Measurements from ENCODE around the gene LLGL1.
A peak's percentile ranks its signal among the peaks of the same experiment; 100 is the strongest.

LLGL1 gene

DNA sequence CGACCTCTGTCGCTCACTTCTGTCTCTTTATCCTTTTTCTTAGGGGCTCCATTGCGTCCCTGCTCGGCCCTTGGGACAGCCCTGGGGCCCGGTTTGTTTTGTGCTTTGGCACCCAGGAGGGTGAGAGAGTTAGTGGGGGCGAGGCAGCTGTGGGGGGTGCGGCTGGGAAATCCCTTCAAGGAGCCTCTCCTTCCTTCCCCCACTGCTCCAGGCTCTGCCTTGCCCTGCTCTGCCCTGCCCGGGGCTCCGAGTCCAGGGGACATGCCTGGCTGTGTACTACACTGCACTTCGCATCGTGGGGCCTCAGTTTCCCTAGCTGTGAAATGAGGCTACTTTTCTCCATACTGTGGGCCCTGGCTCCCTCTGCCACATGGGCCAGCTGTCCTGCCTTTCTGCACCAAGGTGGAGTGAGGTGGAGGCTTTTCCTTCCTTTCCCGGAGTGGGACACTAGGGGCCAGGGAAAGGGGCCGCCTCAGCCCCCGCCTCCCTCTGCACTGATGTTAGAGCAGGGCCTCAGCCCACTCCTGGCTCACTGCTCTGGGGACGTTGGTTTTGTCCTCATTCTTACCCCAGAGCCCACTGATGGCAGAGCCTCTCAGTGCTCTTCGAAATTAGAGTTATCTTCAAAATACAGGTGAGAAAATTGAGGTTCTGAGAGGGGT, 980 bp downstream of the LLGL1 start:
- Mint-ChIP-seq H3K27me3 (no peaks in the 10 kb centered on the region), H3K4me3 (peak overlapping the region; percentile 89), H3K4me1 (peaks cover 44% of the 10 kb centered on the region), H3K36me3 (ENCODE audit: insufficient read depth) (peaks cover 7% of the 10 kb centered on the region), H3K27ac (ENCODE audit: low read depth) (peak overlapping the region; percentile 88), H3K9me3 (no peaks in the 10 kb centered on the region)
- no peak for ATAC-seq (replicated peaks; ENCODE audit: extremely low read depth, poor library complexity, severe bottlenecking)
- no peak for DNase-seq (ENCODE audit: low spot score in 2 of 2)

DNA sequence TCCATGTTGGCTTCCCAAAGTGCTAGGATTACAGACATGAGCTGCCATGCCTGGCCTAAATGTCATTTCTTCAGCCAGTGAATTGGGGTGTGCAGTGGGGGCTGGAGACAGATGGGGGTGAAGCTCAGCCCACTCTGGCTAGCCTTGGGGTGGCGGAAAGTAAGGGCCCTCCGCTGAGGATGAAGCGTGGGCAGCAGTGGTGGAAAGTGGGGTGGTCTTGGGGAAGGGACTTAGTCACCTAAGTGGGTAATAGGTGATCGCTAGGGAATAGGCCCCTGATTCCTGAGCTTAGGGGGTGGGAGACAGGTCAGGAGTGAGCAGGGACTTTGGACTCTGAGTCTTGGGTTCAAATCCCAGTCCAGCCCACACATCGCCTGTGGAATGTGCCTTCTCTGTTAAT, 2.2 kb downstream of the LLGL1 start:
- no peak overlapping the region for H3K27ac Mint-ChIP-seq (ENCODE audit: low read depth)
- DNase-seq (ENCODE audit: low spot score in 2 of 2) = no peak
- no peak overlapping the region for H3K4me3 Mint-ChIP-seq
- peaks cover 7% of the 10 kb centered on the region for H3K36me3 Mint-ChIP-seq (ENCODE audit: insufficient read depth)
- no peak for ATAC-seq (replicated peaks; ENCODE audit: extremely low read depth, poor library complexity, severe bottlenecking)
- H3K4me1 Mint-ChIP-seq = peaks cover 44% of the 10 kb centered on the region
- H3K27me3 Mint-ChIP-seq = no peaks in the 10 kb centered on the region
- no peaks in the 10 kb centered on the region for H3K9me3 Mint-ChIP-seq

DNA sequence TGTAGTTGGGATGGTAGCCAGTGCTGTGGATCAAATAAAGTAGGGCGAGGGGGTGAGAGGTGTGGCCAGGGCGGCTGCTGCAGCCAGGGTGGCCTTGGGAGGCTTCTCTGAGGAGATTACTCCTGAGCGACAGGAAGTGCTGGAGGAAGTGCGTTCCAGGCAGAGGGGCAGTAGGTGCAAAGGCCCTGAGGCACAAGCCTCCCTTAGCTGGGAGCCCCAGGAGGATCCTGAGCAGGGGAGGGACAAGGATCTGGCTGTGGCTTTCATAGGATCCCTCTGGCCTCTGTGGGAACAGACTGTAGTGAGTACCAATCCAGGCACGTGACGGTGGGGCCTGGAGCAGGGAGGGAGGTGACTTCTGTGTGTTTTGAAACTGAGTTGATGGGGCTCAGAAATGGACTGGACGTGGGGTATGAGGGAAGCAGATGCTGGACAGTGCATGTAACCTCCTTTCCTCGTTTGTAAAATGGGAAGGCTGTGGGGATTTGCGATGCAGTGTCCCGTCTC, 2.8 kb downstream of the LLGL1 start:
- H3K9me3 Mint-ChIP-seq = no peaks in the 10 kb centered on the region
- no peak for ATAC-seq (replicated peaks; ENCODE audit: extremely low read depth, poor library complexity, severe bottlenecking)
- H3K27me3 Mint-ChIP-seq = no peaks in the 10 kb centered on the region
- peaks cover 7% of the 10 kb centered on the region for H3K36me3 Mint-ChIP-seq (ENCODE audit: insufficient read depth)
- no peak for DNase-seq (ENCODE audit: low spot score in 2 of 2)
- no peak overlapping the region for H3K27ac Mint-ChIP-seq (ENCODE audit: low read depth)
- peaks cover 44% of the 10 kb centered on the region for H3K4me1 Mint-ChIP-seq
- H3K4me3 Mint-ChIP-seq = no peak overlapping the region

DNA sequence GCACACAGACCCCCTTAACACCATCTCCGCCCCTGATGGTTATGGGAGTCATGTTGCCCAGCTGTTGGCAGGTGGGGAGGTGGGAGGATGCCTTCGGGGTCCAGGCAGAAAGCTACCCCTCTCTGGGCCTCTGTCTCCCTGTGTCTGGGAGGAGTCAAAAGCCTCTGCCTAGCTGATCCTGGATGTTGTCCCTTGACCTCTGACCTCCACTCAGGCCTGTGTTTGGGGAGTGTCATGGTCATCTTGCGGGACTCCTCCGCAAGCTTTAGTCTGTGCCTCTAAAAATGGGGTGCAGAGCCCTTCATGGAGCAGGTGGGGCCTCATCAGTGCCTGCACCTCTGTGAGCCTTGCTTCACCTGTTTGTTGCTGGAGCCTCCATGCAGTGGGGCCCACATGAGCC, 3.8 kb downstream of the LLGL1 start:
- ATAC-seq (replicated peaks; ENCODE audit: extremely low read depth, poor library complexity, severe bottlenecking) (no peak), DNase-seq (ENCODE audit: low spot score in 2 of 2) (no peak)
- Mint-ChIP-seq H3K27ac (ENCODE audit: low read depth) (no peak overlapping the region), H3K27me3 (no peaks in the 10 kb centered on the region), H3K4me3 (no peak overlapping the region), H3K36me3 (ENCODE audit: insufficient read depth) (peaks cover 7% of the 10 kb centered on the region), H3K9me3 (no peaks in the 10 kb centered on the region), H3K4me1 (peaks cover 44% of the 10 kb centered on the region)

DNA sequence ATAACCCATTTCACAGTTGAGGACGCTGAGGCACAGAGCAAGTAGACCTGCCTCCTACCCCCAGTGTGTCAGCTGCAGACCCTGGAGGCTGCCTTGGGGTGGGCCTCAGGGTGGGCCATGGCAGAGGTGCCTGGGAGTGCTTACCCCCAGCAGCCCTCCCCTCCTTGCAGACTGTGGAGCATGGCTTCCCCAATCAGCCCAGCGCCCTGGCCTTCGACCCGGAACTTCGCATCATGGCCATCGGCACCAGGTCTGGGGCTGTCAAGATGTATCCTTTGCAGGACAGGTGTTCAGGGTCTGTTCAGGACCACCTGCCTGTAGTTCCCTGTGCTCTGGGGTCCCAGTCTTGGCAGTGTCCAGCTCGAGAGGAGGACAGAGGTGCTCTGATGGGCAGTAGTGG, 4.3 kb downstream of the LLGL1 start:
- H3K27me3 Mint-ChIP-seq = no peaks in the 10 kb centered on the region
- ATAC-seq (replicated peaks; ENCODE audit: extremely low read depth, poor library complexity, severe bottlenecking) (no peak), DNase-seq (ENCODE audit: low spot score in 2 of 2) (no peak)
- H3K27ac Mint-ChIP-seq (ENCODE audit: low read depth) = no peak overlapping the region
- H3K4me1 Mint-ChIP-seq = peaks cover 44% of the 10 kb centered on the region
- no peaks in the 10 kb centered on the region for H3K9me3 Mint-ChIP-seq
- peaks cover 7% of the 10 kb centered on the region for H3K36me3 Mint-ChIP-seq (ENCODE audit: insufficient read depth)
- no peak overlapping the region for H3K4me3 Mint-ChIP-seq

DNA sequence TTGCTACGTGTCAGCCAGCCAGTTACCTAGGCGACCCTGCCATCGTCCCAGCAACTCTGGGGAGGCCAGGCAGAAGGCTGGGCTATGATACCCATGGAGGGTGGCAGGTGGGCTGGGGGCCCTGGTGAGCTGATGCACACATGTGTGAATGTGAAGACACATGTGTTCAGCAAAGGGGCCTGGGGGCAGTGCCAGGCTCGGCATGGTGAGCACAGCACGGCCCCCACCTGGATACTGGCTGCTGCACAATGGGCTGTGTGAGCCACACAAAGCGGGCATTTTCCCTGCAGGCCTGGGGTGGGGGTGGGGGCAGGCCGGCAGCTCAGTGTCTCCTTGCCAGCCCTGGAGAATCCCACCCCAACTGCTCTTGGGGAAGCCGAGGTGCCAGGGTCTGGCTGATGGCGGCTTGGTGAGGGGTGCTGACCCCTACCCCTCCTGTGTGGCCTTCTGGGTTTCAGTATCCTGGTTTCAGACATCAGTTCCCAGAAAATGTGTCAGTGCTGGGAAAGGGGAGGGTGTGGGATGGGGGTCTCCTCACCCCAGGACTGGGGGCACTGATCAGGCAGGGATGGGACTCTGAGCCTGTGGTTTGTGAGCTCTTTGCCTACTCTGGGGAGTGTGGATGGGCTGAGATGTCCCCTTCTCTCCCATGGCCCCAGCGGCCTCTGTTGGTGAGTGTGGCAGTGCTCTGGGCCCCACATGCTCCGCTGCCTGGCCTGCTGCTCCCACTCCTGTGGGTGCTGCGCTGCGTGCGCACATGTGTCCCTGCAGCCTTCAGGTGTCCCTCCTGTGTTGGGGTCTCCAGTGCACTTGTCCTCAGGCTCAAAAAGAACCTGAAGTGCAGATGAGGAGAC, 5.1 kb downstream of the LLGL1 start:
- H3K27me3 Mint-ChIP-seq = no peaks in the 10 kb centered on the region
- H3K4me1 Mint-ChIP-seq = peaks cover 44% of the 10 kb centered on the region
- H3K36me3 Mint-ChIP-seq (ENCODE audit: insufficient read depth) = peaks cover 7% of the 10 kb centered on the region
- H3K4me3 Mint-ChIP-seq = no peak overlapping the region
- H3K9me3 Mint-ChIP-seq = no peaks in the 10 kb centered on the region
- ATAC-seq (replicated peaks; ENCODE audit: extremely low read depth, poor library complexity, severe bottlenecking) = no peak
- DNase-seq (ENCODE audit: low spot score in 2 of 2) = no peak
- no peak overlapping the region for H3K27ac Mint-ChIP-seq (ENCODE audit: low read depth)

DNA sequence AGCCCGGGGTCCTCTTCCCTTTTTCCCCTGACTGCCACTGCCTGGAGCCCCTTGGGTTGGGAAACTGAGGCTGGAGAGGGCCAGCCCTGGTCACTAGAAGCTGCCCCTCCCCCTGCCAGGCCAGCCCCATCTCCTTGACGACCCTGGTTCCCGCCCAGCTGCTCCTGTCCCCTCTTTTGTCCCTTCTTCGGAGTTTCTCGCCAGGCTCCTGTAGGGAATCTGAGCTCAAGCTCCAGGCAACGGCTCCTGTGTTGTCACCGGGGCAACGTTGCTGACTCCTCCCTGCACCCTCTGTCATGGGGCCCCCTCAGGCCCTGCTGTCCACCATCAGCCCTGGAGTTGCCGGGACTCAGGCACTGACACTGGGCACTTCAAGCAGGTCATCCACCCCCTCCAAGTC, 5.7 kb downstream of the LLGL1 start:
- peaks cover 6% of the 10 kb centered on the region for H3K36me3 Mint-ChIP-seq (ENCODE audit: insufficient read depth)
- no peak for ATAC-seq (replicated peaks; ENCODE audit: extremely low read depth, poor library complexity, severe bottlenecking)
- H3K27ac Mint-ChIP-seq (ENCODE audit: low read depth) = no peak overlapping the region
- DNase-seq (ENCODE audit: low spot score in 2 of 2) = no peak
- H3K9me3 Mint-ChIP-seq = no peaks in the 10 kb centered on the region
- H3K4me3 Mint-ChIP-seq = no peak overlapping the region
- peaks cover 44% of the 10 kb centered on the region for H3K4me1 Mint-ChIP-seq
- no peaks in the 10 kb centered on the region for H3K27me3 Mint-ChIP-seq

DNA sequence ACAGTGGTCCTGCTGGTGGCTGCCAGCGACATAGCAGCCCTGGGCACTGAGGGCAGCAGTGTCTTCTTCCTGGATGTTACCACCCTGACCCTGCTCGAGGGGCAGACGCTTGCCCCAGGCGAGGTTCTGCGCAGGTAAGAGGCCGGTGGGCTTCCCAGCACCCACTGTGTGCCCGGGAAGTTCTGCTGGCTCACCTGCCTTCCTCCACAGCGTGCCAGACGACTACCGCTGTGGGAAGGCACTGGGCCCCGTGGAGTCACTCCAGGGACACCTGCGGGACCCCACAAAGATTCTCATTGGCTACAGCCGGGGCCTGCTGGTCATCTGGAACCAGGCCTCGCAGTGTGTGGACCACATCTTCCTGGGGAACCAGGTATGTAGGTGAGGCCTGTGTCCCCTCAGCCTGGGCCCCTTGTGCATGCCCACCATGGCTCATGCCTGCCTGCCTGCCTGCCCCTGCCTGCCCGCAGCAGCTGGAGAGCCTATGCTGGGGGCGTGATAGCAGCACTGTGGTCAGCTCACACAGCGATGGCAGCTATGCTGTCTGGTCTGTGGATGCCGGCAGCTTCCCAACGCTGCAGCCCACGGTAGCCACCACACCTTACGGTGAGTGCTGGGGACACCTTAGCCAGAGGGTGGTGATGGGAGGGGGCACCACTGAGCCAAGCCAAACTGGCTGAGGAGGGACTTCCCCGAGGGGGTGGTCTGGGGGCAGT, 8.5 kb downstream of the LLGL1 start:
- no peaks in the 10 kb centered on the region for H3K27me3 Mint-ChIP-seq
- no peak overlapping the region for H3K4me3 Mint-ChIP-seq
- ATAC-seq (replicated peaks; ENCODE audit: extremely low read depth, poor library complexity, severe bottlenecking) (no peak), DNase-seq (ENCODE audit: low spot score in 2 of 2) (no peak)
- peaks cover 17% of the 10 kb centered on the region for H3K4me1 Mint-ChIP-seq
- H3K9me3 Mint-ChIP-seq = no peaks in the 10 kb centered on the region
- peaks cover 3% of the 10 kb centered on the region for H3K36me3 Mint-ChIP-seq (ENCODE audit: insufficient read depth)
- no peak overlapping the region for H3K27ac Mint-ChIP-seq (ENCODE audit: low read depth)

DNA sequence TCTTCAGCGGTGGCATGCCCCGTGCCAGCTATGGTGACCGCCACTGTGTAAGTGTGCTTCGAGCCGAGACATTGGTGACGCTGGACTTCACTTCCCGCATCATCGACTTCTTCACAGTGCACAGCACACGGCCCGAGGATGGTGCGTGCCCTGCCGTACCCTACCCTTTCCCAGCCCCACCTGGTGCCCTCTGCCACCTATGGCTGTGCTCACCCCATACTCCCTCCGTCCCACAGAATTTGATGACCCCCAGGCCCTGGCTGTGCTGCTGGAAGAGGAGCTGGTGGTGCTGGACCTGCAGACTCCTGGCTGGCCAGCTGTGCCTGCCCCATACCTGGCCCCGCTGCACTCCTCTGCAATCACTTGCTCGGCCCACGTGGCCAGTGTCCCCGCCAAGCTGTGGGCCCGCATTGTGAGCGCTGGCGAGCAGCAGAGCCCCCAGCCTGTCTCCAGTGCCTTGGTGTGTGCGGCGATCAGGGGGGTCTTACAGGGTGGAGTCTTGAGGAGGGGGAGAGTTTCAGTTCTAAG, 9.5 kb downstream of the LLGL1 start:
- no peak overlapping the region for H3K4me3 Mint-ChIP-seq
- ATAC-seq (replicated peaks; ENCODE audit: extremely low read depth, poor library complexity, severe bottlenecking) (no peak), DNase-seq (ENCODE audit: low spot score in 2 of 2) (no peak)
- H3K9me3 Mint-ChIP-seq = no peaks in the 10 kb centered on the region
- peaks cover 4% of the 10 kb centered on the region for H3K36me3 Mint-ChIP-seq (ENCODE audit: insufficient read depth)
- peaks cover 12% of the 10 kb centered on the region for H3K4me1 Mint-ChIP-seq
- H3K27ac Mint-ChIP-seq (ENCODE audit: low read depth) = no peak overlapping the region
- H3K27me3 Mint-ChIP-seq = no peaks in the 10 kb centered on the region

DNA sequence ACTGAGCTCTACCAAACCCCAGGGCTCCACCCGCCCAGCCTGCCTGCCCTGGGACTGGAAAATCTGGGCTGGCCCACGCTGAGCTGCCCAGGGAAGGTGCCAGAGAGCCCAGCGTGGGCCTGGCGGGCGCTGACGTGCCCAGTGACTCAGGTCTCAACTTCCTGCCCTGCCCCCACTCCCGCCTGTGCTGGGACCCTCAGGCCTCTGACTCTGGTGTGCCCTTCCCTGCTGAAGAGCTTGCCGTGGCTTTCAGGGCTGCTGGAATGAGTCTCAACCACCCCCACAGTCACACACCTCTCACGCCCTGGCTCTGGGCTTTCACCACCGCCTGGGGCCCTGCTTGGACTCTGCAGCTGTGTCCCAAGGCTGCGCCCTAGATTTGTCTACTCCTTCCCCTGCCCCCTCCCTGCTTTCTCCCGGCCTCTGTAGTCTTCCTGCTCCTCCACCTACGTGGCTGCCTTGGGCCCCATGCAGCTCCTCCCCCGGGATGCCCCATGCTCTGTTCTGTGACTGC, 10.4 kb downstream of the LLGL1 start:
- H3K36me3 Mint-ChIP-seq (ENCODE audit: insufficient read depth) = peaks cover 7% of the 10 kb centered on the region

DNA sequence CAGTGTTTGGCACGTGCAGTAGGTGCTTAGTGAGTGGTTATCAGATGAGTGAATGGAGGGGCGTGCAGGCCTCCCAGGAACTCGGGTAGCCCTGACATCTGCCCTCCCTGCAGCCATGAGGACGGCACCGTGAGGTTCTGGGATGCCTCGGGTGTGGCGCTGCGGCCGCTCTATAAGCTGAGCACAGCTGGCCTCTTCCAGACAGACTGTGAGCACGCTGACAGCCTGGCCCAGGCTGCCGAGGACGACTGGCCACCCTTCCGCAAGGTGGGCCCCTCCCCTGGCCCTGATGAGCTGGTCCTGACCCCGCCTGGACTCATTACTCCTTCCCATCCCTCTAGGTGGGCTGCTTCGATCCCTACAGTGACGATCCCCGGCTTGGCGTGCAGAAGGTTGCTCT, 11.1 kb downstream of the LLGL1 start:
- H3K27ac Mint-ChIP-seq (ENCODE audit: low read depth) = peak overlapping the region; percentile 32
- H3K36me3 Mint-ChIP-seq (ENCODE audit: insufficient read depth) = peaks cover 7% of the 10 kb centered on the region
- H3K4me3 Mint-ChIP-seq = no peak overlapping the region
- H3K9me3 Mint-ChIP-seq = no peaks in the 10 kb centered on the region
- DNase-seq (ENCODE audit: low spot score in 2 of 2) = no peak
- peaks cover 5% of the 10 kb centered on the region for H3K4me1 Mint-ChIP-seq
- H3K27me3 Mint-ChIP-seq = no peaks in the 10 kb centered on the region
- no peak for ATAC-seq (replicated peaks; ENCODE audit: extremely low read depth, poor library complexity, severe bottlenecking)

More for the DNA sequence above, 10.4 kb downstream of the LLGL1 start:
- H3K4me3 Mint-ChIP-seq = no peak overlapping the region
- H3K27ac Mint-ChIP-seq (ENCODE audit: low read depth) = peak overlapping the region; percentile 32
- no peaks in the 10 kb centered on the region for H3K27me3 Mint-ChIP-seq
- no peak for ATAC-seq (replicated peaks; ENCODE audit: extremely low read depth, poor library complexity, severe bottlenecking)
- peaks cover 10% of the 10 kb centered on the region for H3K4me1 Mint-ChIP-seq
- DNase-seq (ENCODE audit: low spot score in 2 of 2) = no peak
- no peaks in the 10 kb centered on the region for H3K9me3 Mint-ChIP-seq

DNA sequence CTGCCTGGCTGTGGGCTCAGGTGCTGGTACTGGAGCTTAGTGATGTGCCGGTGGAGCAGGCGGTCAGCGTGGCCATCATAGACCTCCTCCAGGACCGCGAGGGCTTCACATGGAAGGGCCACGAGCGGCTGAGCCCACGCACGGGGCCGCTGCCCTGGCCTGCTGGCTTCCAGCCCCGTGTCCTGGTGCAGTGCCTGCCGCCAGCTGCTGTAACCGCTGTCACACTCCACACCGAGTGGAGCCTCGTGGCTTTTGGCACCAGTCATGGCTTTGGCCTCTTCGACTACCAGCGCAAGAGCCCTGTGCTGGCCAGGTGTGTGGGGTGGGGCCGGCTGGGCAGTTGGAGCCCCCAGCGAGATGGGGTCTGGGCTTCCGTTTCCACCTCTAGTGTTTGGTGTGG, 12.0 kb downstream of the LLGL1 start:
- Mint-ChIP-seq H3K4me1 (peaks cover 5% of the 10 kb centered on the region), H3K9me3 (no peaks in the 10 kb centered on the region), H3K27ac (ENCODE audit: low read depth) (no peak overlapping the region), H3K36me3 (ENCODE audit: insufficient read depth) (peaks cover 7% of the 10 kb centered on the region), H3K4me3 (no peak overlapping the region), H3K27me3 (no peaks in the 10 kb centered on the region)
- no peak for DNase-seq (ENCODE audit: low spot score in 2 of 2)
- ATAC-seq (replicated peaks; ENCODE audit: extremely low read depth, poor library complexity, severe bottlenecking) = no peak

Measured in central memory CD8-positive, alpha-beta T cell (primary cell).